GM19395 (cell line): ENCODE measurements around the gene ZFR2.
"Not testable (repeated sequence)": the region's sequence is repeated elsewhere in the genome, so short reads cannot be mapped to it uniquely, and the experiment has no call there.

Experiments
- ATAC-seq: cut with Tn5 transposase; IDR thresholded peaks from one replicate; pipeline ENCODE4 v1.9.1; 2021; ENCODE audit warnings: mild to moderate bottlenecking, moderate library complexity; ENCODE audit not compliant: unreplicated experiment

Gene ZFR2

DNA sequence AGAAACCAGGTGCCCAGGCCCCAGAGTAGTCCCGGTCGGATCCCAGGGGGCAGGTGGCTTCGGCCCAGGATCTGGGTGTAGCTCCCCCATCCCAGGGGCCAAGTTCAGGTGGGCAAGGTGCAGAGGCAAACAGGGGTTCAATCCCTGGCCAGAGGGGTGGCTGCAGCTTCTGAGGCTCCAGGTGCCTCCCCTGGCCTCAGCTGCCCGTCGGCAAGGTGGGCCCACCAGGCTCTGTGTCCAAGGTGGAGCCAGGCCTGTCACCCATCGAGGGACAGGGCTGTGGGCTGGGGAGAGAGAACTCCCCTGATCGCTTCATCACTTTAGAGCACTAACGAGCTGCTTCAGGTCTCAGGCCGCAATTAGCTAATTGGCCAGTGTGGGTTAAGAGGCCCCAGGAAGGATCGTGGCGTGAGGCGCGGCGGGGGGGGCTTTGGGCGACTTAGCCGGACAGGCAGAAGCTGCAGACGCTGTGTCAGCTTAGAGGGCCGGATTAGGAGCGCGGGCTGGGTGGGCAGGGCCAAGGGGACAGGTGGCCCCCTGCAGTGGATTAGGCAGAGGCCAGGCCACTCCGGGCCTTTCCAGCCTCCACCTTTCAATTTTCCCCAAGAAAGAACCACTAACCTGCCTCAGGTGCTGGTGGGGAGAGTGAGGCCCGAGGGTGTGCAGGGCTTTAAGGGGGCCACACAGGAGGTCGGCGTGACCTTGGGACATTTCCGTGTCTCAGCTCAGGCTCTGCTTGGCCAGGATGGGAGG, 94.0 kb downstream of the ZFR2 start:
- no peak for ATAC-seq

DNA sequence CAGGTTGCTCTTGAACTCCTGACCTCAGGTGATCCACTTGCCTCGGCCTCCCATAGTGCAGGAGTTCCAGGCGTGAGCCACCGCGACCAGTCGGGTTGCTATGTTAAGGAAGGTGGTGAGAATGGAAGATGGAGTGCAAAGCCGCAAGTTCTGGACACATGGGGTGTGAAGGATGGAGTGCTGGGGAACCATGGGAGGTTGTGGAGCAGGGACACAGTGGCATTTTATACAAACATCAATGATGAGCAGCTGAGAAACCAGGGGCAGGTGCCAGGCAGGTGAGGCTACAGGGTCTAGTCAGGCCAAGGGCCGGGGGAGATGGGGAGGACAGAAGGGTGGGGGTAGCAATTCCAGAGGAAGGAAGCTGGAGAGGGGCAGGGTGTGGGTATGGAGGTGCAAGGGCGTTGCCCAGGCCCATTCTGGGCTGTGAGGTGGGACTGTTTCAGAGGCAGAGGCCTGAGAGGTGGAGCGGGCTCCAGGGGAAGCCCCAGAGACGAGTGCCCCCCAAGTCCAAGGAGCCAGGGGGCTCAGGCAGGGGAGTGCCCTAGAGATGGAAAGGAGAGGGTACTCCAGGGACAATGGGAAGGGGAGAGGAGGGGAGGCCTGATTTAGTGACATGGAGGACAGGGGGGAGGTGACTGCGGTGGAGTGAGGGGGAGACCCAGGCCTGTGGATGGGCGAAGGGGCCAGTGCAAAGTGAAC, 94.9 kb downstream of the ZFR2 start:
- no peak for ATAC-seq

DNA sequence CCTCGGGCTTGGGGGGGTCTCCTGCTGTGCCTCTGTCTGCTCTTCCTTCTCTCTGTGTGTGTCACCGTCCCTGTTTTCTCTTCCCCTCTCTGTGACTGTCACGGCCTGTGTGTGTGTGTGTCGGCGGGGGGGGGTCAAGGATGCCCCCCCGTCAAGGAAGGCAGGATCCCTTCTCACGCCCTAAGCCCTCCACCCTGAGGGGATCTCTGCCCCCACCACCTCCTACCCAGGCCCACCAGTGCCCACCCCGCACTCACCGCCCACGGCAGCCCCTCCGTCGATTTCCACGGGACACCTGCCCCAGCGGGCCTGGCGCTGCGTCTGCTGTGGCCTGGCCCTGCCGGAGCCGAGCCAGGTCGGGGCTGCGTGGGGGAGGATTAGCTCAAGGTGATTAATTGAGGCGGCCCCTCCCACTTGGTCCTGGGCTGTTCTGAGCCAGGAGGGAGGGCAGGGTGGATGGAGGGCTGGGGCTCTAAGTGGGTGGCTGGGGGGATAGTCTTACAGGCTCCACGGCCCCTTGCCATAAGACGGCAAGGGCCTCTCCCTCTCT, 96.9 kb downstream of the ZFR2 start, which contains the start of gene RAX2:
RAX2 (minus strand) TSS at position 323 of the 550 bp plus-strand sequence. CDS start 486 bp downstream, outside the sequence.
- no peak for ATAC-seq

DNA sequence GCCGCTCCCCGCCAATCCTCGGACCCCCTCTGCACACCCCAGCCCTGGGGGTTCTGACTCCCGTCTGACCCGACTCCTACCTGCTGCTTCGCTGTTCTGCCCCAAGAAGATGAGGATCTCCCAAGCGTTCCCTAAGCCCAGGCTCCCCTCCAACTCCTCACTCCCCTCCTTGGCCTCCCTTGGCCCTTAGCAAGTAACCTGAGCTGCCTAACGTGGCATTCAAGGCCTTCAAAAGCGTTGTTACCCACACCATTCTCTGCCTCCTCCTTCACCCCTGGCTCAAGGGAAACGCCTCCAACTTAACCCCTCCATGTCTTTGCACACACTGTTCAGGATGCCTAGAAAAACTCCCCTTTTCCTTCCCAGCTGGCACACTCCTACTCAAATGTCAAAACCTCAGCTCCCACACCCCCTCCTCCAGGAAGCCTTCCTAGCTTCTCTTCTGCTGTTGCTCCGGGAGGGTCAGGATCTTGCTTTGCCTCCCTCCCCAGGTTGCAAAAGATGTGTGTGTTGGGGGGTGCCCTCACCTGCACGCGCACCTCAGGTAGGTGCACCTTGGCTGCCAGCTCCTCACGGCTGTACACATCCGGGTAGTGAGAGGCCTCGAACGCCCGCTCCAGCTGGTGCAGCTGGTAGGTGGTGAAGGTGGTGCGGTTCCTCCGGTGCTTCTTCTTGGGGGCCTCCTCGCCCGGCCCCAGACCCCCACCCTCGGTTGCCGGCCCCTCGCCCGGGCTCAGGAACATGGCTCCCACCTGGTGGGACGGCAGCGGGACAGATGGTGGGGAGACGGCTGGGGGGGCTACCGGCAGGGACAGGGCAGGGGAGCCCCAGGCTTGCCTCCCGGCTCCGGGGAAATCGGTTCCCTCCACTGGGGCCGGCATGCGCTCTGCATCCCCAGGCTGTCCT, 97.6 kb downstream of the ZFR2 start:
- ATAC-seq = no peak

DNA sequence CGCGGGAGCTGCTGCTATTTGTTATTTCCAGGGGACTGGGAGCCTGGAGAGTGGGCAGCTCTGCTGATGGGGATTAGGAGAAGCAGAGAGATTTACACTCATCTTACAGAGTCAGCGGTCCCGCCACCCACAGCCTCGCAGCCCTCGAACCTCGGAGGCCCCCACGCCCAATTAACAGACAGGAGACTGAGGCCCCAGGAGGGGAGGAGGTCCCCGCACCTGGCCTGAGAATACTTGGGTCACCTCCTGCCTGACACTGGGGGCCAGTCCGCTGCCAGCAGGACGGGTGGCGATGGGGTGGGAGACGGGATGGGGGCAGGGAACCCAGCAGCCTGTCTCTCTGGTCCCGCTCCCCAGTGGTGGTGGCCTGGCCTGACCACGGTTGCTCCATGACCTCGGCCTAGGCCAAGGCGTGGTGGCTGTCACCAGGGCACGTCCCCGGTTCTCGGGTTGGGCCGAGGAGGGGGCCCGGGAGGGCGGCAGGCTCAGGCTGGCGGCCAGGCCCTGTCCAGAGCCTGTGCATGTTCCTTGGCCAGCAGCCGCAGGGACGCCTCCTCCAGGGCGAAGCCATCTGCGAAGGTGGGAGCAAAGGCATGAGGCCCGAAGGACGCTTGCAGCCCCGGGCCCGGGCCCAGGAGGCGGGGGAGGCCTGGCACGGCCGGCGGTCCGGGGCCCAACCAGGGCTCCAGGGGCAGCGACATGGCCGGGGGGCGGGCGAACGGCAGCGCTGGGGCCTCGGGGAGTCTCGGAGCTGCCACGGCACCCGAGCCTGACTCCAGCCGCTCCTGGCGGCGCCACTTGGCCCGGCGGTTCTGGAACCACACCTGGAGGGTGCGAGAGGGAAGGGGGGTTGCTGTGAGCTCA, 98.5 kb downstream of the ZFR2 start:
- ATAC-seq = no peak

DNA sequence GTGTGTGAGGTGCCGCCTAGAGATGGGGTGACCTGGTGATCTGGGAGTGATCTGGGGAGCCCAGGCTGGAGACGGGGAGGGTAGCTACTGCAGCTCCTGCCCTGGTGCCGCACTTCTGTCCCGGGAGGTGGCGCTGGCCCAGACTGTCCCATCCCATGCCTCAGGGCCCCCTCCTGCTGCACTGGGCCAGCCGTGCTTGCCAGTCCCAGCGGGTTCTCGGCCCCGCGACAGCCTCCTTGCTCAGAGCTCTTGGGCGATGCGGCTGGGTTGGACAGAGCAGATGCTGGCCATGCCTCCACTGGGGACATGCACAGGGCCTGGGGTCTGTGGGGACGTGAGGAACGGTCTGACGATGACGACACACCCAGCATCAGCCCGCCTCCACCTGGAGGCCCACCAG, 99.3 kb downstream of the ZFR2 start:
- no peak for ATAC-seq

DNA sequence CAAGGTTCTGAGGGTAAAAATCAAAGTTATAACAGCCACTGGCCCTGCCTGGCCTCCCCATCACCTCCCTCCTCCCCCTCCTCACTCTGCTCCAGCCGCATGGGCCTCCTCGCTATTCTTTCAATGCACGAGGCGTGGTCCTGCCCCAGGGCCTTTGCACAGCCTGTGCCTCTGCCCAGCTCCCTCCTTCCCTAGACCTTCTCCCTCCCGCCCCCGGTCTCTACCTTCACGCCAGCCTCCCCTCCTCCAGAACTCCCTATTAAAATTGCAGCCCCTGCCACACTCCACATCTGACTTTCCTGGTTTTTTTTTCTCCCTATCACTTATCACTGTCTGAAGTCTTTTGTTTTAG, 100.1 kb downstream of the ZFR2 start:
- no peak for ATAC-seq

DNA sequence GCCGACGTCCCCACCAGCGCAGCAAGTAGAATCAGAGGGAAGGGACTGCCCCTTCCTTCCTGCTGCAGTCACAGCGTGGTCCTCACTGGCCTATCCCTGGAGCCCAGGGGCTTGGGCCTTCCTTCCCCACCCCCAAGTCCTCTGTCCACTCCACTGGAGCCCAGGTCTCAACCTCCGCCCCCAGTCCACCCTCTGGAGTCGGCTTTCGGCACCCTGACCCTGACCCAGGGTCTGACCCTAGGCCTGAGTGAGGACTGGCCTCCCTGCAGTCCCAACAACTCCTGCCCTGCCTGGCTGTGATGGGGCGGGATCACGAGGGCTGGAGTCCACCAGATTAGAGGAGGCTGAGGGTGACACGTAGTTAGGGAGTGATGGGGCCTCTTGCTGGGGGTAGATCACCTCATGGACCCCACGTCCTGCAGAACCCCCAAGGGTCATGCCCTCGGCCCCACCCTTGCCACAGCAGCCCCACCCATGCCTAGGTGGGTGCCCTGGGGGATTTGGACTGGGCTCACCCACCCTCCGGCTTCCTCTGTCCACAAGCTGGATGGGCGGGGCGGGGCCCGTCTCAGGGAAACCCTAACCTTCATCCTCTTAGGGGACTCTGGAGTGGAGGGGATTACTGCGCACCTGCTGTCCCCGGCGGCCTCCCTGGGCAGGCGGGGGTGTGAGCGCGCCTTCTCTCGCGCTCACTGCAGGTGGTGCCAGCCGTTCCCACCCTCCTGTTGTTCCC, 100.7 kb downstream of the ZFR2 start:
- ATAC-seq = no peak

DNA sequence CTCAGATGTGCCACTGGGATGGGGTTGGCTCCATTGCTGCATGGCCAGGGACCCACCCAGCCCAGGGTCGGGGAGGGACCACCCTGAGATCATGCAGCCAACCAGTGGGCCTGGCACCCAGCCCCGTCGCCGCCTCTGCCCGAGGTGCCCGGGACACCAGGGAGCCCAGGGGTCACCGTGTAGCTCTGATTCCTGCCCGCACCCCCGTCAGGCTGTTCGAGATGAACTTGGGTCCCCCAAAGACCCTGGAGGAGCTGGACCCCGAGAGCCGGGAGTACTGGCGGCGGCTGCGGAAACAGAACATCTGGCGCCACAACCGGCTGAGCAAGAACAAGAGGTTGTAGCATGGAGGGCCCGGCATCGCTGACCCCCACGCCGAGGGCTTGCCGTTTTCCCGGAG, 101.8 kb downstream of the ZFR2 start:
- no peak for ATAC-seq

DNA sequence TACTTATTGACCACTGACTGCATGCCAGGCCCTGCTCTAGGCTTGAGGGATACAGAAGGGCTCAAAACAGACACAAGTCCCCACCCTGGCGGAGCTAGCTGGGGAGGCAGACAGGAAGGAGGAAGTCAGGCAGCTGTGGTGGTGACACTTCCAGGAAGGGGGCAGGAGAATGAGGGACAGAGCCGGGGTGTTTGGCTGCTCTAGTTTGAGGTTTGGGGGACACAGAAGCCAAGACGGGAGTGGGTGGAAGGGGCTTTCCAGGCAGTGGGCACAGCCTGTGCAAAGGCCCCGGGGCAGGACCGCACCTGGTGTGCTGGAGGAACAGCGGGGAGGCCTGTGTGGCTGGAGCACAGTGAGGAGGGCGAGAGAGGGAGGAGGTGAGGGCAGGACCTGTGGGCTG, 102.3 kb downstream of the ZFR2 start:
- no peak for ATAC-seq

DNA sequence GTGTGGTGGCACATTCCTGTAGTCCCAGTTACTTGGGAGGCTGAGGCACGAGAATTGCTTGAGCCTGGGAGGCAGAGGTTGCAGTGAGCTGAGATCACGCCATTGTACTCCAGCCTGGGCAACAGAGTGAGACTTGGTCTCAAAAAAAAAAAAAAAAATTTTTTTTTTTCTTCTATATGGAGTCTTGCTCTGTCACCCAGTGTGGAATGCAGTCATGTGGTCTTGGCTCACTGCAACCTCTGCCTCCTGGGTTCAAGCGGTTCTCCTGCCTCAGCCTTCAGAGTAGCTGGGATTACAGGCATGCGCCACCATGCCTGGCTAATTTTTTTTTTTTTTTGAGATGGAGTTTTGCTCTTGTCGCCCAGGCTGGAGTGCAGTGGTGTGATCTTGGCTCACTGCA, 103.1 kb downstream of the ZFR2 start:
- not testable (repeated sequence) for ATAC-seq

DNA sequence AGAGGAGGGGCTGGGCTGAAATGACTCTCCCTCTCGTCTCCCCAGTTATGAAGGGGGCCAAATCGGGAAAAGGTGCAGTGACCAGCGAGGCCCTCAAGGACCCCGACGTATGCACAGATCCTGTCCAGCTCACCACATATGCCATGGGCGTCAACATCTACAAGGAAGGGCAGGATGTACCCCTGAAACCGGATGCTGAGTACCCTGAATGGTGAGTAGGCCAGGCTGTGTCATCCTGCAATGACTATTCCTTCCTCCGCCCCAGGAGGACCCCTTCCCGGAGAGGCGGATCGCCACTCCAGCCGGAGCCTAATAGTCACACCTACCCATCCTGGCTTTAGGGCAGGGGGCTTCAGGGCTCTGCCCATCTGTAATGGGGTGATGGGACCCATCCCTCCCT, 103.7 kb downstream of the ZFR2 start:
- ATAC-seq = no peak

DNA sequence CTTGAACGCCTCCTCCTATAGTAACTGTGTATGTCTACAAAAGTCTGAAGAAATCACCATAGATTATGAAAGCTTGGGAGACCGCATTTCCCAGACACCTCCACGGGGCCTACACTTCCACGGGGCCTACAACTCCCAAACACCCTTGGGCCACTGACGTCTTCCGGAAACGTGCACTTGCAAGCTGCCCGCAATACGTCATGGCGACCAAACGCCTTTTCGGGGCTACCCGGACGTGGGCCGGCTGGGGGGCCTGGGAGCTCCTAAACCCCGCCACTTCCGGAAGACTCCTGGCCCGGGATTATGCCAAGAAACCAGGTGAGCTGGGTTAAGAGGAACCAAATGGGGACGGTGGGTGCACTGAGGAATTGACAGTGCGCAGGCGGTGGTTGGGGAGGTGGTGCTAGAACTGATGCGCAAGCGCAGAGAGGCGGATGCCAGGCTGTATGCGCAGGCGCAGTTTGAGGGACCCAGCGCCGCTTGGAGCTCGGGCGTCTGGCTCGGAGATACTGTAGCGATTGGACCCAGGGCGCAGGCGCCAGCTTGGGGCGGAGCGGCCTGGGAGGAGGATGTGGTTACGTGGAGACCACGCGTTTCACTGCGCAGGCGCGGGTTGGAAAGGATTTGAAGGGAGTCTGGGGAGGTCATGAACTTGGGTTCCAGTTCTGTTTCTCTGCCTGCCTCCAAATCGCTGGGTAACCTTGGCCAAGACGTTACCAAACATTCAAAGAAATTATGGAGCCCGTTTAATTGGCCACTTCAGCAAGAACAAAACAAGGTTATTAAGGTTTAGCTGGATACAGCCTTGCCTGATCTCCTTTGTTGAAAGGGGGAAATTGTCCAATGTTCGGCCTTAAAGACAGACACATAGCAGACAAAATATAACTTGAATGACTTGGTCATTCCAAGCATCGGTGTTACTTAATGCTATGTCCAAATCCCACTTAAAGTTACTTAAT, 106.1 kb downstream of the ZFR2 start, which contains the start of gene MRPL54:
MRPL54 (plus strand) TSS at position 182 of the 959 bp plus-strand sequence; CDS start at position 201, 19 bp downstream.
- peak; percentile 74 for ATAC-seq

DNA sequence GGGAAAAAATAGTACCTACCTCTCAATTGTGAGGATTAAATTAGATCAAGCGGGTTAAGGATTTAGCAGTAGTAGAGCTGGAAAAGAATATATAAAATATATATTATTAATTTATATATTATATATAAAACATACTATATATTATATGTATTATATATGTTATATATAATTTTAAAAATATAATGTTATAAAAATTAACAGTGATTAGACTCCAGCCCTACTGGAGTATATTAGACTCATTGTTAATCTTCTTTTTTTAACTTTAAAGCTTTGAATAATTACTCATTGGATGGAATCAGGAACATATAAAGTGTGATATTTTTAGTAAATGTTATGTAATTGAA, 106.7 kb downstream of the ZFR2 start:
- ATAC-seq = no peak

DNA sequence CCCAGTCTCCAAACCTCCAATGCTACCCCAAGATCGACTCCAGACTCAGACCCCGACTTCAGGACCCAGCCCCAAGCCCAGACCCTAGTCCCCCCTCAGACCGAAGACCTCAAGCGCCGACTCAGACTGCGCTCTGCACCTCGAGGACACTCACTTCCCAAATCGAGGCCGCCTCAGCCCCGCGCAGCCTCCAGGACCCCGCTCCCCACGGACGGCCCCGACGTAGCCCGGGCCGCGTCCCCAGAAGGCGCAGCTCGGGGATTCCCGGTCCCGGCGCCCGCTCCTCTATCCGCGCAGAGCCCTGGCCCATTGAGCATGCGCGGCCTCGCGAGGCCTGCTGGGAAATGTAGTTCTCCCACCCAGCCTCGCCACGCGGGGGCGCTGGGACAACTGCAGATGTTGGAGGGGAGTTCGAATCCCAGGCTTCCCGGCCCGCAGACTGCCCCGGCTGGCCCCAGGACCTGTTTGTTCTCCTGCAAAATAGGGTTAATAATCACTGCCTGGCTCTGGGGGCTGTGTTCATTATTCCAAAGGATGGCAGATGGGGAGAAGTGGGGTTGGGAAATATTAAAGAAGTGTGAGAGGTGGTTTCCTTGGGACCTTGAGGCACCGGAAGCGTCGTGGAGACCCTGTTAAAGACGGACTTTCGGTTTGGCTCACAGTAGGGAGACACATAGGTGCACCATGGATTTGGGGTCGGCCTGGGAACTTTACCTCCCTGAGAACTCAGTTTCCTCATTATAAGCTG, 107.3 kb downstream of the ZFR2 start, which contains the start of gene APBA3:
APBA3 (minus strand) TSS at position 311 of the 748 bp plus-strand sequence. CDS start 1,428 bp downstream, outside the sequence.
- ATAC-seq = peak; percentile 55

DNA sequence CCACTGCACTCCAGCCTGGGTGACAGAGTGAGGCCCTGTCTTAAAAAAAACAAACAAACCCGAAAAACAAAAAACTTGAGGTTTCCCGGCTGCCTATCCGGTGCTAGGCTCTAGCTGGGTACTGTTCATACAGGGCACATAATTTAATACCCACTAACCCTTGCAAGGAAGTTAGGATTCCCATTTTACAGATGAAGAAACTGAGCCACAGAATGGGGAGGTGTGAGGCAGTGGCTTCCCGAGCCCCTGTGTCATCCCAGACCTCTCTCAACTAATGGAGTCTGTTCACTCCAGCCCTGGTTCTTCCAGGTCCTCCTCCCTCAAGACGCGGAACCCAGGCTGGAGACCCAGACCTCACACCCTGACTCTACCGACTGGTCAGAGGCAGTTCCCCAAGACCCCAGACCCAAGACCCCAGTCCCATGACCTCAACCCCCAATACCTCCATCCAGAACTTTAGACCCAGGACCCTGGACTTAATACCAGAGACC, 107.9 kb downstream of the ZFR2 start:
- no peak for ATAC-seq

DNA sequence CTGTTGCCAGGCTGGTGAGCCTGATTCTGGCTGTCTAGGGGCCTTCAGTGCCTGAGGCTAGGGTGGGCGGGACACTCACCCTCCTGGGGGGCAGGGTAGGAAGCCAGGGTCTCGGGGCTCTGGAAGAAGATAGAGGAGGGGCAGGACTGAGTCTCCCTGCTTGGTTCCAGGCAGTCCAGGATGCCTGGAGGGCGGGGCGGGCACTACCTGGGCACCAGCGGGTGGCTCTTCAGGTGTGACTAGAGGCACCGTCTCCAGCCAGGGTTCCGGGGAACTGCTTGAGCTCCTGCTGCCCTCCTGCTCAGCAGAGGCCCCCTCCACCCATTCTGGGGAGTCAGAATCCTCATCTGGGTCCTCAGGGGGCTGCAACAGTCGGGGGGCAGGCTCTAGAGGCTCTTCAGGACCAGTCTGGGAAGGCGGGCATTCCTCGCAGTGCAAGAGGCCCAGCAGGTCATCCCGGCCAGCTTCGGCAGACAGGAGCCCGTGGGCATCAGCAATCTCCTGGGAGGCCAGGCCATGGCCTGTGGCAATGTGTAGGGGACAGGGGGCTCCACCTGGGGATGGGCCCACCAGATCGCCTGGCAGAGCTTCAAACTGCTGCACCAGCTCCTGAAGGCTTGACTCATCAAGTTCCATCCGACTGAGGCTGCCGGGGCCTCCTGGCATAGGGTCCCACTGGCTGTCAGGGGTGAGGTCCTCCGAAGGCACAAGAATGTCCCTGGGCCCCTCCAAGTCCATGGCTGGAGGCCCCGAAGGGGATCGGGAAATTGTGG, 109.2 kb downstream of the ZFR2 start:
- no peak for ATAC-seq
